C1 segment of cervical spinal cord (tissue), 14 donors: ENCODE data around the gene MBOAT7.

Source experiments
- DNase-seq, 14 donors: peaks; one replicate each; lab custom pipeline; 2025; lab: John Stamatoyannopoulos, UW

Gene MBOAT7

DNA sequence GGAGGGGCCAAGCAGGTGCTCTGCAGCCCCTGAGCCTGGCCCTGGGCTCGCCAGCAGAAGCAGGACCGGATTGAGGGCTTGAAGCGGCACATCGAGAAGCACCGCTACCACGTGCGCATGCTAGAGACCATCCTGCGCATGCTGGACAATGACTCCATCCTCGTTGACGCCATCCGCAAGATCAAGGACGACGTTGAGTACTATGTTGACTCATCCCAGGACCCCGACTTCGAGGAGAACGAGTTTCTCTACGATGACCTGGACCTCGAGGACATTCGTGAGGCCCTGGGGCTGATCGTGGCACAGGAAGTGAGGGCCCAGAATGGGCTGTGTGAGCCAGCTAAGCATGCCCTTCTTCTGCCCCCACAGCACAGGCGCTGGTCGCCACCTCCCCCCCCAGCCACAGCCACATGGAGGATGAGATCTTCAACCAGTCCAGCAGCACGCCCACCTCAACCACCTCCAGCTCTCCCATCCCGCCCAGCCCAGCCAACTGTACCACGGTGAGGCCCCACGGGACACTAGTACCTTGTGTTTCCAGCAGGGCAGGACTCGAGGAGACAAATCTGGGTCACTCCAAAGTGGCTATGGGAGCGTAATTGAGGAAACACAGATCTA is 43.7 kb downstream of the MBOAT7 start:
- no peak for DNase-seq

- DNase-seq = no peak
Measured at GRCh38 chr19:54142166-54142780, 47.1 kb downstream of the MBOAT7 start.

DNA sequence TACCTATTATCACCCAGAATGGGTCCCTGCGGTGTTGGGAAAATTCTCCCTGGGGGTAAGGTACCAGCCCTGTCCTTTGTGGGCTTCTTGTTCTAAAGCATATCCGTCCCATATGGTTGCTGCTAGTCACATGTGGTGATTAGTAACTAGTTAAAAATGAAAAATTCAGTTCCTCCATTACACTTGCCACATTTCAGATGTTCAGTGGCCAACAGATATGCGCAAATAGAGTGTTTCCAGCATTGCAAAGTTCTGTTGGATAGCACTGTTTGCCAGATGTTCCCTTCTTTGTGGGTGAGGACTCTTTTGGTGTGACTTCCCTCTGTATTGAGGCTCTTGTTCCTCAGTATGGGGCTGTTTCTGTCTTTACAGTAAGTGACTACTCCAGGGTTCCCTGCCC is 48.0 kb downstream of the MBOAT7 start:
- no peak for DNase-seq

DNA sequence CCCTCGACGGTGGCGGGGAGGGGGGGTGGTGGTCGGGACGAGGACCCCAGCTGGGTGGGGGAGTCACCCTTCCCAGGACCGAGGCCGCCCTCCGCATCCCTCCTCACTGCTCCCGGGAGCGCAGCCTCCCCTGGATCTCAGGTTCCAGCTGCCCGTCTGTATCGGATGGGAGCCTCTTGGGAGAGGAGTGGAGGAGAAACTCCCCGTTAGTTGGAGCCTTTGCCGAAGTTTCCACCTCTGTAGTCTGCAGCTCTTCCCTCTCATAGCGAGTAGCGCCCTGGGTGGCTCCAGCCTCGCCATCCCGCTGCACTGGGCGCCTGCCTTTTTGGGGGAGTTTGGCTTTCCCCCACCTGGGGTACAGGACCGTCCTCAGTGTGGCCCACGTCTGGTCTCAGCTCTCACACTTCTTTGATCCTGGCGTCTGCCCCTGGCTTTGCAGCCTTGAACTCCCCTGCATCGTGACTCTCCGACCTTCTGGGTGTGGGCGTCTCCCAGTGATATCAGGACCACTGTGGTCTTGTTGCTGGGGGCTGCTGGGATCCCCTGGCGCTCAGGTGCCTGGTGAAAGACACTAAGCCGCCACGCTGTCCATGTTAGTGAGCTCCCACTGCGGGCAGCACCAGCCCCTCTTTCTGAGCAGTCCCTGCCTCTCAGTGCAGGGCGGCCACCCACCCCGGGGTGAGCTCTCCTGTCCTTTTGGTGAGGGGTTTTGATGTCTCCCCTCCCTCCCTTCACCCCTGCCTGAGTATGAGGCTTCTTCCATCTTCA is 50.7 kb downstream of the MBOAT7 start:
- peak in 1 of 14 donors; percentile 6 for DNase-seq

GRCh38 chr19:54137699-54138488 is 51.5 kb downstream of the MBOAT7 start, which contains the start of gene CNOT3:
Gene CNOT3 (plus strand): TSS chr19:54137762. CDS start chr19:54142979, 5,217 bp downstream.
- DNase-seq = peak in 1 of 14 donors; percentile 6

DNA sequence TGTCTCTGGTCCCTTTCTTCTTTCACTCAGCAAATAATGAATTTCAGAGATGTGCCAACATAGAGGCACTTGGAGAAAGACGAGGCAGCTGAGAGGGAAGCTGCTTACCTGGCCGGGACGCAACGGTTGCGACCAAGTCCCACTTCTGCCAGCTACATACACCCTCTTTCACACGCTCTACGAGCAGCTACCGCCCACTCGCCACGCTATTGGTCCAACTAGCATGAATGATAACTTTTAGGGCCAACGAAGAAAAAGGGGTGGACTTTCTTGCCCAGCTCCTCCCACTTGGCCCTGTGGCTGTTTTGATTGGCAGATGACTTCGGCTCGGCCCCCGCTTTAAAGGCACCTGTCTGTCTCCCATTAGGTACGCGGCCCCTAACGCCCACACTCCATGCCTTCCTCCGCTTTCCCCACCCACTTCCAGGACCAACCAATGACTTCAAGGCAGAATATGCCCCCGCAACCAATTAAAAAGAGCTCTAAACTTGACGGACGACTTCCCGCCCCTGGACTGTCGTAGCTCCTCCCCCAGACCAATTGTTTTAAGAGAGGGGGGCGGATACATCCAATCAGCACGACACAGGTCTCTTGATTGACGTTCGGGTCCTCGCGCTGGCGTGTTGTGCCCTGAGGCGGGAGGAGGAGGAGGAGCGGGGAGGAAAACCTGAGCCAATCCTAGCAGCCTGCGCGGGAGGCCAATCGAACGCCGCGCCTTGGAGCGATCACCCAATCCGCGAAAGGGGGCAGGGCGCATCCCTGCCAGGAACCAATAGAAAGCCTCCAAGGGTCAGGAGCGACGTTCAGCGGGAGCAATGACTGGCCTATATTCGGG is 52.3 kb downstream of the MBOAT7 start:
- peak; percentile 96 to 100 (median 100) for DNase-seq

DNA sequence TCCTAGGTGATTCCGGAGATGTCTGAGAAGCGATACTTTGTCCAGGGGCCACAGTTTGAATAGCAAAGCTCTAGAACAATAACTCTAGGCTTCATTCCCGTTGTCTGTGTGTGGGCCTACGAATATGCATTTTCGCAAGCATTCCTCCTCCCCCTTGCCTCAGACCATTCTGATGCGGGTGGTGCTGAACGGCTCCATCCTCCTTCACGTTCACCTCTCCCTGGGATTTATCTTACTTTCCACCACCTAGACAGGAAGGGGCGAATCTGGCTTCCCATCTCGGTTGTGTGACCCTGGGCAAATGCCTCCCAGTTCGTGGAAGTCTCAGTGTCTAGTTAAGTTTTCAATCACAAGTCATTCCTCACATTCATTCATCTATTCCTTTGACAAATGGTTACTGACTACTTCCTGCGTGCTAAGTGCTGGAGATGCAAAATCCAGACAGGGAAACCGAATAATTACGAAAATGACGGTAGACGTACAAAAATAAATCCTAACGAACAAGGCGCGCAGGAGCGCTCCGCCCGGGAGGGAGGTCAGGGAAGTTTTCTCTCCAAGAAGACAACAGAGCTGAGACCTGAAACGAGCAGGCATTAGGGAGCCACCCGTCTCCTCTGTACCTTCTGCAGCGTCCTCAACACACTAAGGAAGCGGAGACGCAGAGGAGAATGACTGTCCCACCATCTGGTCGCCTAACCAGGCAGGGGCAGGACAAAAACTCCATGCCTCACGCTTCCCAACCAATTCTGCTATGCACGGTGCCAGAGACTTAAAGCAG is 53.1 kb downstream of the MBOAT7 start:
- DNase-seq = peak in 1 of 14 donors; percentile 62

DNA sequence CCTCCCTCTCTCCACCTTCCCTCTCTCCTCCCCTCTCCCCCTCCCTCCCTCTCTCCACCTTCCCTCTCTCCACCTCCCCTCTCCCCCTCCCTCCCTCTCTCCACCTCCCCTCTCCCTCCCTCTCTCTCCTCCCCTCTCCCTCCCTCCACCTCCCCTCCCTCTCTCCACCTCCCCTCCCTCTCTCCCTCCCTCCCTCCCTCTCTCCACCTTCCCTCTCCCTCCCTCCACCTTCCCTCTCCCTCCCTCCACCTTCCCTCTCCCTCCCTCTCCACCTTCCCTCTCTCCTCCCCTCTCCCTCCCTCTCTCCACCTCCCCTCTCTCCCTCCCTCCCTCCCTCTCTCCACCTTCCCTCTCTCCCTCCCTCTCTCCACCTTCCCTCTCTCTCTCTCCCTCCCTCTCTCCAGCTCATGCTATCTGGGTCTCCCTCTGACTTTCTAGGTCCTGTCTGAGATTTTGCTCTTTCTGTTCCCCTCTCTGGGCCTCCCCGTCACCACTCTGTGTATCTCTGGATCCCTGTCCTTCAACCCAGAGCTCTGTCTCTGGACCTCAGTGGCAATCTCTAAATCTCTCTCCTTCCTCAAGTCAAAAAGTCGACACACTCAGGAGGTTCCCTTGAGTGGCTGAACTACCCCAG is 55.3 kb downstream of the MBOAT7 start:
- no peak for DNase-seq

- DNase-seq = peak in 2 of 14 donors; percentile 12 to 86
Measured at GRCh38 chr19:54133312-54133956, 55.9 kb downstream of the MBOAT7 start.

- DNase-seq = no peak
Measured at GRCh38 chr19:54129617-54129996, 59.8 kb downstream of the MBOAT7 start.

- no peak for DNase-seq
Measured at GRCh38 chr19:54128796-54129616, 60.4 kb downstream of the MBOAT7 start.

GRCh38 chr19:54128441-54128725 is 61.0 kb downstream of the MBOAT7 start:
- DNase-seq = no peak

DNA sequence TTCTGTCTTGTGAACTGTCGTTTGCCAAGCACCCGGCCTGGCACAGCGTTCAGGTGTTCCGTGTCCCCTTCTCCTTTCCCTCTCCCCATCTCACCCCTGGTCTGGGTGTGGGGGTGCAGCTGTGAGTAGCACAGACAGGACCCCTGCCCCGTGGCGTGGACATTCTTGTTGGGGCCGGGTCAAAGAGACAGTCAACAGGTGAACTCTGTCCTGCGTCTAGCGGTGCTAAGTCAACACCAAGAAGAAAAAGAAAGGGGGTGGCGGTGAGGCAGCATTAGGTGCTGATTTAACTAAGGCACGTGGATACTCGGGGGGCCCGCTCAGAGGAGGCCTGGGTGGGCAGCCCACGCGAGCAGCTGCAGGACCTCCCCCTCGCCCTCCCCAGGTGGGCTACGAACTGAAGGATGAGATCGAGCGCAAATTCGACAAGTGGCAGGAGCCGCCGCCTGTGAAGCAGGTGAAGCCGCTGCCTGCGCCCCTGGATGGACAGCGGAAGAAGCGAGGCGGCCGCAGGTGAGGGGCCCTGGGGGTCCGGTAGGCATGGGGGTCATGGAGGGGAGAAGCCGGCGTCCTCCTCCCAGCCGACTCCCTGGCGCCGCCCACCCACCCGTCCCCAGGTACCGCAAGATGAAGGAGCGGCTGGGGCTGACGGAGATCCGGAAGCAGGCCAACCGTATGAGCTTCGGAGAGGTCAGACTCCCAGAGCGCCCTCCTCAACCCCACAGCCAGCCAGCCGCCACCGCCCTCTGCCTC is 61.5 kb downstream of the MBOAT7 start:
- DNase-seq = no peak

- DNase-seq = no peak
Measured at GRCh38 chr19:54125713-54126112, 63.7 kb downstream of the MBOAT7 start.

DNA sequence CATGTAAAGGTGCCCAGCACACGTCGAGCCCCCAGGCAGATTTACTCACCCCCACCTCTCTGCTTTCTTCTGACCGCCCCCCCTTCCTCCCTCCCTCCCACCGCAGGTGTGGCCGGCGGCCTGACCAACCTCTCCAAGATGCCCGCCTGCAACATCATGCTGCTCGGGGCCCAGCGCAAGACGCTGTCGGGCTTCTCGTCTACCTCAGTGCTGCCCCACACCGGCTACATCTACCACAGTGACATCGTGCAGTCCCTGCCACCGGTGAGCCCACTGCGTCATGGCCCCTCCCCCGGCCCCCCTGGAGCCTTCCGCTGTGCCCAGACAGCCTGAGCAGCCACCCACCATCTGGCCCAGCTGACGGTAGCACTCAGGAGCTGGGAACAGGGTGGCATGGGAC is 65.0 kb downstream of the MBOAT7 start:
- no peak for DNase-seq

DNA sequence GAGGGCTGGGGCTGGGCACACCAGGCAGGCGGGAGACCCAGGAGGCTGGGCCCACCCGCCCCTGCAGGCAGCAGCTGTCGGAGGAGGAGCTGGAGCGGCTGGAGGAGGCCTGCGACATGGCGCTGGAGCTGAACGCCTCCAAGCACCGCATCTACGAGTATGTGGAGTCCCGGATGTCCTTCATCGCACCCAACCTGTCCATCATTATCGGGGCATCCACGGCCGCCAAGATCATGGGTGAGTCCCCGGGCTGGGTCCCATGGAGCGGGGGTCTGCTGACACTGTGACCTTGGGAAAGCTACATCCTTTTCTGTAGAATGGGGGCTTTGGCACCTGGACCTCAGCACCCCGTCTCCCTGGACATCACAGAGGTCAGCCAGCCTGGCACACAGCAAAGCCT is 65.7 kb downstream of the MBOAT7 start:
- DNase-seq = no peak
